Neural cell (in vitro differentiated cells): ENCODE measurements around the gene CSF2. TPM values are rescaled to one million over a fixed set of nuclear protein-coding genes. Genes with fewer than 3 reads are reported as not detected.

Experiments
- H2AFZ ChIP-seq: fragments of 200-600, 300-800 bp; sonication (generic), shearing (Covaris generic); 2 replicates; pipeline ENCODE4 v1.6.0; 2014; ENCODE audit warnings: low read depth, mild to moderate bottlenecking, antibody characterized with exemption, low read length, moderate library complexity
- H3F3A ChIP-seq: fragments of 200-600 bp; shearing (Covaris generic); 2 replicates; pipeline ENCODE4 v1.6.1; 2016; ENCODE audit warnings: mild to moderate bottlenecking, moderate library complexity, mixed read lengths, antibody characterized with exemption, low read length; ENCODE audit not compliant: insufficient read depth, poor library complexity, severe bottlenecking
- H3K27ac ChIP-seq: fragments of 200-600, 300-800 bp; sonication (generic), shearing (Covaris generic); 2 replicates; pipeline ENCODE4 v1.5.1; 2014; ENCODE audit warnings: mild to moderate bottlenecking, low read length, moderate library complexity
- H3K27me3 ChIP-seq: fragments of 300-800, 200-600 bp; sonication (generic), shearing (Covaris generic); 2 replicates; pipeline ENCODE4 v1.6.0; 2014; ENCODE audit warnings: mild to moderate bottlenecking, low read depth, low read length, moderate library complexity; ENCODE audit not compliant: insufficient read depth
- H3K36me3 ChIP-seq: fragments of 300-800, 200-600 bp; sonication (generic), shearing (Covaris generic); 2 replicates; pipeline ENCODE4 v1.5.1; 2014; ENCODE audit warnings: mild to moderate bottlenecking, antibody characterized with exemption, low read length, moderate library complexity; ENCODE audit not compliant: insufficient read depth
- H3K4me2 ChIP-seq: fragments of 300-800, 200-600 bp; sonication (generic), shearing (Covaris generic); 2 replicates; pipeline ENCODE4 v1.6.0; 2014; ENCODE audit warnings: mild to moderate bottlenecking, low read length
- H3K4me3 ChIP-seq: fragments of 300-800, 200-600 bp; sonication (generic), shearing (Covaris generic); 2 replicates; pipeline ENCODE4 v1.5.1; 2014; ENCODE audit warnings: mild to moderate bottlenecking, low read length, moderate library complexity
- H3K79me2 ChIP-seq: fragments of 200-600 bp; shearing (Covaris generic); replicated peaks from 2 replicates; pipeline ENCODE4 v1.6.0; 2014; ENCODE audit warnings: mild to moderate bottlenecking, low read length, moderate library complexity; ENCODE audit not compliant: insufficient read depth
- H3K9ac ChIP-seq: fragments of 300-800, 200-600 bp; sonication (generic), shearing (Covaris generic); 2 replicates; pipeline ENCODE4 v1.6.1; 2016; ENCODE audit warnings: mild to moderate bottlenecking, low read length, mixed read lengths
- H3K9me2 ChIP-seq: fragments of 200-600 bp; shearing (Covaris generic); 2 replicates; pipeline ENCODE4 v1.6.1; 2016; ENCODE audit warnings: mild to moderate bottlenecking, low read length, mixed read lengths; ENCODE audit not compliant: insufficient read depth
- H3K9me3 ChIP-seq: fragments of 200-600, 300-800 bp; sonication (generic), shearing (Covaris generic); 2 replicates; pipeline ENCODE4 v1.6.1; 2016; ENCODE audit warnings: mild to moderate bottlenecking, mixed run types, low read length, moderate library complexity, mixed read lengths
- H4K20me1 ChIP-seq: fragments of 200-600 bp; shearing (Covaris generic); 2 replicates; pipeline ENCODE4 v1.6.1; 2016; ENCODE audit warnings: mild to moderate bottlenecking, mixed run types; ENCODE audit not compliant: insufficient read depth
- EP300 ChIP-seq: fragments of 450-650 bp; conservative IDR thresholded peaks from 2 replicates; pipeline ENCODE4 v1.6.1; 2014; ENCODE audit warnings: antibody characterized with exemption, mild to moderate bottlenecking, moderate library complexity; ENCODE audit not compliant: poor library complexity, severe bottlenecking
- EZH2 ChIP-seq: fragments of 200-600, 300-800 bp; shearing (Covaris generic), sonication (generic); IDR thresholded peaks from 2 replicates; pipeline ENCODE4 v1.6.1; 2014; ENCODE audit warnings: antibody characterized with exemption, low read length, borderline replicate concordance, mild to moderate bottlenecking; ENCODE audit not compliant: insufficient read depth, poor library complexity, severe bottlenecking
- MXI1 ChIP-seq: fragments of 450-650 bp; conservative IDR thresholded peaks from 2 replicates; pipeline ENCODE4 v1.6.1; 2014; ENCODE audit warnings: antibody characterized with exemption, mild to moderate bottlenecking; ENCODE audit not compliant: poor library complexity, severe bottlenecking
- POLR2AphosphoS5 ChIP-seq: IDR thresholded peaks from 2 replicates; pipeline ENCODE4 v1.6.1; 2012
- RAD21 ChIP-seq: fragments of 450-650 bp; conservative IDR thresholded peaks from 2 replicates; pipeline ENCODE4 v1.6.1; 2014; ENCODE audit warnings: antibody characterized with exemption, mild to moderate bottlenecking, moderate library complexity
- SMC3 ChIP-seq: fragments of 450-650 bp; conservative IDR thresholded peaks from 2 replicates; pipeline ENCODE4 v1.6.1; 2014; ENCODE audit warnings: antibody characterized with exemption, mild to moderate bottlenecking, moderate library complexity; ENCODE audit not compliant: poor library complexity
- TAF1 ChIP-seq: IDR thresholded peaks from 2 replicates; pipeline ENCODE4 v1.6.1; 2012; ENCODE audit warnings: low read depth
- polyA plus RNA-seq: library from polyadenylated mRNA; depleted of rRNA; stranded (reverse); fragments of >200 nt; gene quantifications from 2 replicates; pipeline ENCODE4 v1.2.3, GENCODE V29; 2014
- TF ChIP-seq, protein P1 (sequence below): IDR thresholded peaks from 2 replicates; pipeline ENCODE4 v1.6.1; 2012; ENCODE audit warnings: borderline replicate concordance
- TF ChIP-seq, protein P2 (sequence below): fragments of 450-650 bp; IDR thresholded peaks from 2 replicates; pipeline ENCODE4 v1.5.1; 2014; ENCODE audit warnings: antibody characterized with exemption, mild to moderate bottlenecking, moderate library complexity; ENCODE audit not compliant: poor library complexity, severe bottlenecking

Gene CSF2
- polyA plus RNA-seq, 1 donor from 2014 or later: not detected

DNA sequence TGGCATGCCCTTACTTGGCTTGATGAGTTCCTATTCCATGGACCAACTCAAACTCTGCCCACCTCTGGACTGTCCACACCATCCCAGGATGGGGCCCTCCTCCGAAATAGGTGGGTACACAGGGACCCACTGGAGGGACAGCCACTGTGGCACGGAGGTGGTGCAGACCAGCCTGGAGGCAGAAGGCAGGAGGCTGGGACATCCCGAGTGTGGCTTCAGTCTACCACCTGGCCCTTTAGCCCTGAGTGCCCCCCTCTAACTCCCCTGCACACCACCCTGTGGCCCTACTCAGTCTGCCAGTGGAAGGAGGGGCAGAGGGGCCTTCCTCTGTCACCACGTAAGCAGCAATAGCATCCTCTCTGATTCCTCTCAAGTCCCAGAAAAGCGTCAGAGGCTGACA lies 9.4 kb upstream of the CSF2 start:
- Histone ChIP-seq H3K9me2 (no peaks in the 10 kb centered on the region), H3K36me3 (no peaks in the 10 kb centered on the region), H2AFZ (no peak overlapping the region), H3K9me3 (no peaks in the 10 kb centered on the region), H3K27me3 (no peaks in the 10 kb centered on the region), H3K4me2 (no peak overlapping the region), H3K79me2 (no peaks in the 10 kb centered on the region), H3F3A (no peaks in the 10 kb centered on the region), H3K4me3 (no peak overlapping the region), H4K20me1 (no peaks in the 10 kb centered on the region), H3K9ac (no peak overlapping the region), H3K27ac (no peak overlapping the region)
- TF ChIP-seq, protein P1, sequence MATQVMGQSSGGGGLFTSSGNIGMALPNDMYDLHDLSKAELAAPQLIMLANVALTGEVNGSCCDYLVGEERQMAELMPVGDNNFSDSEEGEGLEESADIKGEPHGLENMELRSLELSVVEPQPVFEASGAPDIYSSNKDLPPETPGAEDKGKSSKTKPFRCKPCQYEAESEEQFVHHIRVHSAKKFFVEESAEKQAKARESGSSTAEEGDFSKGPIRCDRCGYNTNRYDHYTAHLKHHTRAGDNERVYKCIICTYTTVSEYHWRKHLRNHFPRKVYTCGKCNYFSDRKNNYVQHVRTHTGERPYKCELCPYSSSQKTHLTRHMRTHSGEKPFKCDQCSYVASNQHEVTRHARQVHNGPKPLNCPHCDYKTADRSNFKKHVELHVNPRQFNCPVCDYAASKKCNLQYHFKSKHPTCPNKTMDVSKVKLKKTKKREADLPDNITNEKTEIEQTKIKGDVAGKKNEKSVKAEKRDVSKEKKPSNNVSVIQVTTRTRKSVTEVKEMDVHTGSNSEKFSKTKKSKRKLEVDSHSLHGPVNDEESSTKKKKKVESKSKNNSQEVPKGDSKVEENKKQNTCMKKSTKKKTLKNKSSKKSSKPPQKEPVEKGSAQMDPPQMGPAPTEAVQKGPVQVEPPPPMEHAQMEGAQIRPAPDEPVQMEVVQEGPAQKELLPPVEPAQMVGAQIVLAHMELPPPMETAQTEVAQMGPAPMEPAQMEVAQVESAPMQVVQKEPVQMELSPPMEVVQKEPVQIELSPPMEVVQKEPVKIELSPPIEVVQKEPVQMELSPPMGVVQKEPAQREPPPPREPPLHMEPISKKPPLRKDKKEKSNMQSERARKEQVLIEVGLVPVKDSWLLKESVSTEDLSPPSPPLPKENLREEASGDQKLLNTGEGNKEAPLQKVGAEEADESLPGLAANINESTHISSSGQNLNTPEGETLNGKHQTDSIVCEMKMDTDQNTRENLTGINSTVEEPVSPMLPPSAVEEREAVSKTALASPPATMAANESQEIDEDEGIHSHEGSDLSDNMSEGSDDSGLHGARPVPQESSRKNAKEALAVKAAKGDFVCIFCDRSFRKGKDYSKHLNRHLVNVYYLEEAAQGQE: no peak

DNA sequence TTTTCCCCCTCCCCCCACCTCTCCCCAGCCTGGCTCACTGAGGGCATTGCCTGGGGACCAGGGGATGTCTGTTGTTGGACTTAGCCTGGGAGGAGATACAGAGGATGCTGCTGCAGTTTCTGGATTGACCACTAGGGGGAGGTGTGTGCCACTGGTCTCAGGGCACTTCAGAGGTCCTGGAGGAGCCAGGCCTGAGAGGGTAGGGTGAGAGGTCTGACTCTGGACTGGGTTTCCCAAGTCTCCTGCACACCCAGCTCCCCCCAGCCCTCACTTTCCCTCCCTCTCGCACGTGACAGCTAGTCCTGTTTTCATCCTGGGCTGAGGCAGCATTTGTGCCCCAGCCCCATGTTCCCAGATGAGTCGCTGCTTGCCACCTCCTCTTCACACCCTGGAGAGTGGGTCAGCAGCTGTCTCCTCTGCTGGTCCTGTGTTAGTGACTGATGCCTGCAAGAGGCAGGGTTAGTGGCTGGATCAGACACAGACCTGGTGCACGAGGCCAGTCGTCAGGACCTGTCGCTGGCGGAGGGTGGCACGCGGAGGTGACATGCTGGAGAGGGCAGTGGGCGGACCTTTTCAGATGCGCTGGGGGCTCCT lies 8.8 kb upstream of the CSF2 start:
- Histone ChIP-seq H3K9me3 (no peaks in the 10 kb centered on the region), H3K36me3 (no peaks in the 10 kb centered on the region), H2AFZ (no peak overlapping the region), H3F3A (no peaks in the 10 kb centered on the region), H3K4me2 (no peak overlapping the region), H3K27ac (no peak overlapping the region), H3K4me3 (no peak overlapping the region), H3K27me3 (no peaks in the 10 kb centered on the region), H3K79me2 (no peaks in the 10 kb centered on the region), H4K20me1 (no peaks in the 10 kb centered on the region), H3K9ac (no peak overlapping the region), H3K9me2 (no peaks in the 10 kb centered on the region)
- TF ChIP-seq EP300 (no peak), RAD21 (peak; percentile 63), MXI1 (no peak), SMC3 (peak; percentile 49)
- TF ChIP-seq, protein P2, sequence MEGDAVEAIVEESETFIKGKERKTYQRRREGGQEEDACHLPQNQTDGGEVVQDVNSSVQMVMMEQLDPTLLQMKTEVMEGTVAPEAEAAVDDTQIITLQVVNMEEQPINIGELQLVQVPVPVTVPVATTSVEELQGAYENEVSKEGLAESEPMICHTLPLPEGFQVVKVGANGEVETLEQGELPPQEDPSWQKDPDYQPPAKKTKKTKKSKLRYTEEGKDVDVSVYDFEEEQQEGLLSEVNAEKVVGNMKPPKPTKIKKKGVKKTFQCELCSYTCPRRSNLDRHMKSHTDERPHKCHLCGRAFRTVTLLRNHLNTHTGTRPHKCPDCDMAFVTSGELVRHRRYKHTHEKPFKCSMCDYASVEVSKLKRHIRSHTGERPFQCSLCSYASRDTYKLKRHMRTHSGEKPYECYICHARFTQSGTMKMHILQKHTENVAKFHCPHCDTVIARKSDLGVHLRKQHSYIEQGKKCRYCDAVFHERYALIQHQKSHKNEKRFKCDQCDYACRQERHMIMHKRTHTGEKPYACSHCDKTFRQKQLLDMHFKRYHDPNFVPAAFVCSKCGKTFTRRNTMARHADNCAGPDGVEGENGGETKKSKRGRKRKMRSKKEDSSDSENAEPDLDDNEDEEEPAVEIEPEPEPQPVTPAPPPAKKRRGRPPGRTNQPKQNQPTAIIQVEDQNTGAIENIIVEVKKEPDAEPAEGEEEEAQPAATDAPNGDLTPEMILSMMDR: peak; percentile 76

DNA sequence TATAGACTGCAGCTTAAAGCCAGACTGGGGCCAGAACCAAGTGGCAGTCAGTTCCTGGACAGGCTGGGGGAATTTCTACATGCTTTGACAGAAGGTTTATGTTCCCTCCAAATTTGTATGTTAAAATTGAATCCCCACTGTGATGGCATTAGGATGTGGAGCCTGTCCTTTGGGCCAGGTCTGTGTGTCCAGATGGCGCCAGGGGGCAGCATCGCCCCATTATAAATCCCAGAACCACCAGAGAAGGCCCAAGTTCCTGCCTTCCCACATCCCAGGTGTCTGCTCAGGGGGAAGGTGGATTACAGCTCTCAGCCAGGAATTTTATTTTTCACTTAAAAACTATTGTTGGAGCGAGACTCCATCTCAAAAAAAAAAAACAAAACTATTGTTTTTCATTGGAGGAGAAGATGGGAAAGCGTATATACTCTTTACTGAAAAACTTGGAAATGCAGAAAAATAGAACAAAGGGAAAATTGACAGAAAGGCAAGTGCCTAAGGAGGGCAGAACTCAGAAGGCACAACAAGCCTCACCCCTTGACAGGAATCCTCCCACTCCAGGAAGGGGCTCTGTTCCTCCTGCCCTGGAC lies 8.1 kb upstream of the CSF2 start:
- Histone ChIP-seq H3K79me2 (no peaks in the 10 kb centered on the region), H3K36me3 (no peaks in the 10 kb centered on the region), H3K27ac (no peak overlapping the region), H2AFZ (peak overlapping the region; percentile 19), H4K20me1 (no peaks in the 10 kb centered on the region), H3K9me3 (no peaks in the 10 kb centered on the region), H3K4me3 (no peak overlapping the region), H3K4me2 (no peak overlapping the region), H3K9ac (no peak overlapping the region), H3K9me2 (no peaks in the 10 kb centered on the region), H3K27me3 (no peaks in the 10 kb centered on the region), H3F3A (no peaks in the 10 kb centered on the region)
- TF ChIP-seq SMC3 (peak; percentile 78), EP300 (no peak), RAD21 (peak; percentile 82), POLR2AphosphoS5 (no peak), MXI1 (no peak), EZH2 (no peak), TAF1 (no peak)
- TF ChIP-seq, protein P1: no peak
- TF ChIP-seq, protein P2: peak; percentile 70
